HG02588 (cell line): Measurements from ENCODE around the gene GPBP1.
"Not testable (repeated sequence)": the region's sequence is repeated elsewhere in the genome, so short reads cannot be mapped to it uniquely, and the experiment has no call there.

ENCODE experiments used
- ATAC-seq: cut with Tn5 transposase; IDR thresholded peaks from one replicate; pipeline ENCODE4 v1.9.1; 2021; ENCODE audit warnings: mild to moderate bottlenecking, moderate library complexity; ENCODE audit not compliant: unreplicated experiment

GPBP1 gene

GRCh38 chr5:57173319-57174127 is at the start of gene GPBP1:
TSS of gene GPBP1 (plus strand) at chr5:57174059. CDS start at chr5:57214131, 40,072 bp downstream.
- ATAC-seq = peak; percentile 70

- no peak for ATAC-seq
These were observed 45.5 kb upstream of the GPBP1 start for GRCh38 chr5:57128325-57128724.

GRCh38 chr5:57133574-57133973 is 40.3 kb upstream of the GPBP1 start:
- ATAC-seq = no peak

- no peak for ATAC-seq
These were observed 36.5 kb upstream of the GPBP1 start for GRCh38 chr5:57137401-57137800.

GRCh38 chr5:57152316-57152715 is 21.5 kb upstream of the GPBP1 start:
- no peak for ATAC-seq

GRCh38 chr5:57155033-57155432 is 18.8 kb upstream of the GPBP1 start:
- no peak for ATAC-seq

GRCh38 chr5:57157131-57157530 is 16.7 kb upstream of the GPBP1 start:
- ATAC-seq = no peak

- ATAC-seq = no peak
These were observed 16.2 kb upstream of the GPBP1 start for GRCh38 chr5:57157666-57158065.

- ATAC-seq = no peak
These were observed 10.3 kb upstream of the GPBP1 start for GRCh38 chr5:57163553-57164006.

- ATAC-seq = no peak
These were observed 9.7 kb upstream of the GPBP1 start for GRCh38 chr5:57164124-57164523.

GRCh38 chr5:57165171-57165570 is 8.7 kb upstream of the GPBP1 start:
- not testable (repeated sequence) for ATAC-seq

GRCh38 chr5:57166276-57166675 is 7.6 kb upstream of the GPBP1 start:
- no peak for ATAC-seq

GRCh38 chr5:57167201-57167600 is 6.7 kb upstream of the GPBP1 start:
- ATAC-seq = no peak

GRCh38 chr5:57170116-57170515 is 3.7 kb upstream of the GPBP1 start:
- ATAC-seq = not testable (repeated sequence)

- no peak for ATAC-seq
These were observed 1.9 kb upstream of the GPBP1 start for GRCh38 chr5:57171816-57172465.

GRCh38 chr5:57172466-57173318 is 1.2 kb upstream of the GPBP1 start:
- ATAC-seq = no peak

- ATAC-seq = peak; percentile 1
These were observed 450 bp downstream of the GPBP1 start for GRCh38 chr5:57174128-57174889.

GRCh38 chr5:57174890-57175510 is 1.1 kb downstream of the GPBP1 start:
- ATAC-seq = no peak

- ATAC-seq = no peak
These were observed 1.9 kb downstream of the GPBP1 start for GRCh38 chr5:57175551-57176309.
